Activated CD8-positive, alpha-beta T cell treated with anti-CD3 and anti-CD28 coated beads for 36 hours (primary cell): Measurements from ENCODE around the gene IL4I1. TPM values are rescaled to one million over a fixed set of nuclear protein-coding genes. Genes with fewer than 3 reads are reported as not detected.
A peak's percentile ranks its signal among the peaks of the same experiment; 100 is the strongest.

Experiments
- ATAC-seq: fragments of 200-7000 bp; cut with Tn5 transposase; one replicate; pipeline ENCODE4 v1.10.0; 2021; ENCODE audit warnings: mild to moderate bottlenecking, moderate library complexity
- CTCF ChIA-PET: fragments of 350-600 bp; sonication (Branson Sonifier 250); formaldehyde crosslinking; loops from one replicate; lab custom pipeline; 2021; ENCODE audit warnings: antibody characterized with exemption; lab: Charles Lee
- POLR2A ChIA-PET: fragments of 350-600 bp; sonication (Branson Sonifier 250); formaldehyde crosslinking; loops from one replicate; lab custom pipeline; 2021; ENCODE audit warnings: antibody characterized with exemption; lab: Charles Lee
- DNase-seq: peaks from one replicate; pipeline ENCODE4 v3.0.0-alpha.2; 2020
- H3K27ac Mint-ChIP-seq: one replicate; pipeline ENCODE4 v1.8.0; 2021; ENCODE audit warnings: mild to moderate bottlenecking, mixed read lengths
- H3K27me3 Mint-ChIP-seq: one replicate; pipeline ENCODE4 v1.8.0; 2021; ENCODE audit warnings: mixed read lengths
- H3K36me3 Mint-ChIP-seq: one replicate; pipeline ENCODE4 v1.8.0; 2021; ENCODE audit warnings: low read depth, mixed read lengths
- H3K4me1 Mint-ChIP-seq: one replicate; pipeline ENCODE4 v1.8.0; 2021; ENCODE audit warnings: low read depth, mixed read lengths
- H3K4me3 Mint-ChIP-seq: one replicate; pipeline ENCODE4 v1.8.0; 2021; ENCODE audit warnings: mild to moderate bottlenecking, moderate library complexity, mixed read lengths
- H3K9me3 Mint-ChIP-seq: one replicate; pipeline ENCODE4 v1.8.0; 2021; ENCODE audit warnings: mixed read lengths
- intact Hi-C: fragments of 100-400 bp; cut with micrococcal nuclease; formaldehyde crosslinking; loops from one replicate; pipeline ENCODE4 v1.10.0; 2022
- total RNA-seq, 2 experiments: library from RNA; stranded (reverse); gene quantifications; one replicate each; pipeline ENCODE4 v1.2.3, GENCODE V29; 2021
- TF ChIP-seq, protein P1 (sequence below): fragments of 200-600 bp; IDR thresholded peaks from one replicate; pipeline ENCODE4 v1.8.0; 2022; ENCODE audit warnings: antibody characterized with exemption, mild to moderate bottlenecking

Gene IL4I1
- total RNA-seq, 2 experiments from 2014 or later: 16.1 to 16.2 TPM

- no peak for ATAC-seq
Measured at GRCh38 chr19:49913720-49914119, 17.0 kb upstream of the IL4I1 start.

DNA sequence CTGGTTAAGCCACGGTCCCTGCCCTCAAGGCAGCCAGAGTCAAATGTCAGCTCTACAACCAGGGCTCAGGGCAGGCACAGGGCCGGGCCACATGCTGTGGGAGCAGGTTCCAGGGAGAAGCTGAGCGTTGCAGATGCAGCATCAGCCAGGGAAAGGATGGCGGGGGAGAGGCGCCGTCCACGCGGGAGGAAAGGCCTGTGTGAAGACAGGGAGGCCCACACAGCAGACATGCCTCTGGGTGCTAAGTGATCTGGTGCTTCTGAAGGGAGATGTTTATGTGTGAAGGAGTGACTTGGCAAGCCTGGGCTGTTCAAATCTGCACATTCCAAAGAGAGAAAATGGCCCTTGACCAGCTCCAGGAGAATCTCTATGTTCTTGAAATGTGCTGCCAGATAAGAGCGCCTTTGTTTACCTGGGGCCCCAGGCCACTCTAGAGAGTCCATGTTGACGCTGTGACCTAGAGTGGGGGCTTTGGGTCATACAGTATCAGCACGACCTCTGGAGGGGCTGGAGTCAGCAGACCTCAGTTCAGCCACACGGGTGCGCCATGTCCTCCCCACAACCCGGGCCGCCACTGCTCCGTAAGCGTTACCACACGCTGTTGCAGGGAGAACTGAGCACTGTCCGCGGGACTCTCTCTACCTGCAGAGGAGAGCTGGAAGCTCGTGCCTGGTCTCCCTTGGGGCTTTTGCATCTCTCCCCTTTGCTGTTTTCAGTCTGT, 16.4 kb upstream of the IL4I1 start:
- H3K4me1 Mint-ChIP-seq: peaks cover 62% of the 10 kb centered on the region
- POLR2A ChIA-PET: interaction anchor here (1.1 to 13.2 kb wide), 4 partner anchors 9 to 21 kb away, joined by 4 to 167 read pairs (median 32); partner anchors contain the start of genes ATF5, IL4I1 and NUP62
- no peaks in the 10 kb centered on the region for H3K9me3 Mint-ChIP-seq
- no peak for ATAC-seq
- H3K27ac Mint-ChIP-seq: peak overlapping the region; percentile 88
- H3K4me3 Mint-ChIP-seq: no peak overlapping the region
- intact Hi-C loops: no loop called here
- no peak for DNase-seq
- CTCF ChIA-PET: interaction anchor here (0.6 to 1.8 kb wide), 5 partner anchors 16 to 223 kb away, joined by 3 to 7 read pairs (median 3); partner anchors contain the start of genes ATF5 and NUP62
- H3K36me3 Mint-ChIP-seq: peaks cover 74% of the 10 kb centered on the region
- TF ChIP-seq, protein P1, sequence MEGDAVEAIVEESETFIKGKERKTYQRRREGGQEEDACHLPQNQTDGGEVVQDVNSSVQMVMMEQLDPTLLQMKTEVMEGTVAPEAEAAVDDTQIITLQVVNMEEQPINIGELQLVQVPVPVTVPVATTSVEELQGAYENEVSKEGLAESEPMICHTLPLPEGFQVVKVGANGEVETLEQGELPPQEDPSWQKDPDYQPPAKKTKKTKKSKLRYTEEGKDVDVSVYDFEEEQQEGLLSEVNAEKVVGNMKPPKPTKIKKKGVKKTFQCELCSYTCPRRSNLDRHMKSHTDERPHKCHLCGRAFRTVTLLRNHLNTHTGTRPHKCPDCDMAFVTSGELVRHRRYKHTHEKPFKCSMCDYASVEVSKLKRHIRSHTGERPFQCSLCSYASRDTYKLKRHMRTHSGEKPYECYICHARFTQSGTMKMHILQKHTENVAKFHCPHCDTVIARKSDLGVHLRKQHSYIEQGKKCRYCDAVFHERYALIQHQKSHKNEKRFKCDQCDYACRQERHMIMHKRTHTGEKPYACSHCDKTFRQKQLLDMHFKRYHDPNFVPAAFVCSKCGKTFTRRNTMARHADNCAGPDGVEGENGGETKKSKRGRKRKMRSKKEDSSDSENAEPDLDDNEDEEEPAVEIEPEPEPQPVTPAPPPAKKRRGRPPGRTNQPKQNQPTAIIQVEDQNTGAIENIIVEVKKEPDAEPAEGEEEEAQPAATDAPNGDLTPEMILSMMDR: no peak
- H3K27me3 Mint-ChIP-seq: no peaks in the 10 kb centered on the region

More at GRCh38 chr19:49913720-49914119, 17.0 kb upstream of the IL4I1 start:
- H3K27ac Mint-ChIP-seq: peak overlapping the region; percentile 88
- ChIA-PET POLR2A (interaction anchor here (0.7 to 13.2 kb wide), 5 partner anchors 9 to 334 kb away, joined by 3 to 167 read pairs (median 6); partner anchors contain the start of genes ATF5, IL4I1, NOSIP and NUP62), CTCF (interaction anchor here (0.6 to 1.8 kb wide), 6 partner anchors 15 to 223 kb away, joined by 3 to 7 read pairs (median 4); partner anchors contain the start of genes ATF5 and NUP62)
- H3K4me3 Mint-ChIP-seq: no peak overlapping the region
- intact Hi-C loops: no loop called here
- peaks cover 75% of the 10 kb centered on the region for H3K36me3 Mint-ChIP-seq
- no peaks in the 10 kb centered on the region for H3K27me3 Mint-ChIP-seq
- TF ChIP-seq, protein P1: no peak
- peaks cover 60% of the 10 kb centered on the region for H3K4me1 Mint-ChIP-seq
- no peaks in the 10 kb centered on the region for H3K9me3 Mint-ChIP-seq
- no peak for DNase-seq

DNA sequence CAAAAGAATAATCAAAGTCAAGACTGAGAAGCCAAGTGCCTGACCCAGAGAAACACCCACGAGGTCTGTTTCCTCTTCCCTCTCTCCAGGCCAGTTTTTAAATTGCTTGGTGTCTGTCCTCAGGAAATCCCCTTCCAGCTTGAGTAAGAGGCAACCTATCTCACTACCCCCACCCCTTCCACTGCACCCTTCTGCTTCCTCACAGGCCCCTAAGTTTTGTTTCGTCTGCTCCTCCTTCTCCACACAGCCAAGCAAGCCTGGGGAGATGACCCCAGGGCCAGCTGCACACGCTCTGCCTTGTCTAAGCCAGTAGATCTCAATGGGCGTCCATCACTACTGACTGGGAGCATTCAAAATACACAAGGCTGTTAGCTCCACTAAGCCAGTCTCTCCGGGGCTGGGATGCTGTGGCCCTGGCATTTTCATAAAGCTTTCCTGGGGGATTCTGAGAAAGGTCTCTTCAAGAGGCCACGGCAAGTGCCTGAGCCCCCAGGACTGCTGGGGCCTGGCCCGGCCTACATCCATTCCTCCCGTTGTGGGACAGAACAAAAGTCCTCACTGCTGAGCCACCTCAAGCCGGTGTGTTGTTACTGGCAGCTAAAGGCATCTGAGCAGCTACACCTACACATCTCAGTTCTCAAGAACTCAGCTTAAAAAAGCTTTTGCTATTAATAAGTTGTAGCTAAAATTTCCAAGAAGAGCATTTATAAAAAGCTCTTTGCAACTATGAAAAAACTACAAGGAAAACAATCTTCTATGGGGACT, 14.9 kb upstream of the IL4I1 start:
- intact Hi-C loops: no loop called here
- POLR2A ChIA-PET: interaction anchor here (0.7 to 13.2 kb wide), 8 partner anchors 9 to 387 kb away, joined by 3 to 167 read pairs (median 4); partner anchors contain the start of genes AKT1S1, ATF5, IL4I1 and NUP62
- no peaks in the 10 kb centered on the region for H3K27me3 Mint-ChIP-seq
- H3K36me3 Mint-ChIP-seq: peaks cover 77% of the 10 kb centered on the region
- CTCF ChIA-PET: interaction anchor here (0.7 to 1.7 kb wide), 7 partner anchors 8 to 73 kb away, joined by 3 to 8 read pairs (median 5); partner anchors contain the start of gene IL4I1
- peak; percentile 56 for DNase-seq
- TF ChIP-seq, protein P1: no peak
- H3K4me3 Mint-ChIP-seq: peak overlapping the region; percentile 49
- ATAC-seq: peak; percentile 79
- H3K4me1 Mint-ChIP-seq: peaks cover 70% of the 10 kb centered on the region
- H3K9me3 Mint-ChIP-seq: no peaks in the 10 kb centered on the region
- peak overlapping the region; percentile 88 for H3K27ac Mint-ChIP-seq

GRCh38 chr19:49910179-49910578, 13.5 kb upstream of the IL4I1 start:
- no peak overlapping the region for H3K4me3 Mint-ChIP-seq
- ChIA-PET CTCF (no interaction called here), POLR2A (interaction anchor here (0.9 to 13.2 kb wide), 4 partner anchors 8 to 222 kb away, joined by 3 to 167 read pairs (median 32); partner anchors contain the start of genes ATF5, IL4I1 and NUP62)
- intact Hi-C loops: no loop called here
- H3K27me3 Mint-ChIP-seq: no peaks in the 10 kb centered on the region
- peaks cover 76% of the 10 kb centered on the region for H3K36me3 Mint-ChIP-seq
- peaks cover 67% of the 10 kb centered on the region for H3K4me1 Mint-ChIP-seq
- ATAC-seq: no peak
- no peak for DNase-seq
- TF ChIP-seq, protein P1: no peak
- no peaks in the 10 kb centered on the region for H3K9me3 Mint-ChIP-seq
- H3K27ac Mint-ChIP-seq: peak overlapping the region; percentile 88
